Measurements from ENCODE around the gene PDGFB.

PDGFB gene

DNA sequence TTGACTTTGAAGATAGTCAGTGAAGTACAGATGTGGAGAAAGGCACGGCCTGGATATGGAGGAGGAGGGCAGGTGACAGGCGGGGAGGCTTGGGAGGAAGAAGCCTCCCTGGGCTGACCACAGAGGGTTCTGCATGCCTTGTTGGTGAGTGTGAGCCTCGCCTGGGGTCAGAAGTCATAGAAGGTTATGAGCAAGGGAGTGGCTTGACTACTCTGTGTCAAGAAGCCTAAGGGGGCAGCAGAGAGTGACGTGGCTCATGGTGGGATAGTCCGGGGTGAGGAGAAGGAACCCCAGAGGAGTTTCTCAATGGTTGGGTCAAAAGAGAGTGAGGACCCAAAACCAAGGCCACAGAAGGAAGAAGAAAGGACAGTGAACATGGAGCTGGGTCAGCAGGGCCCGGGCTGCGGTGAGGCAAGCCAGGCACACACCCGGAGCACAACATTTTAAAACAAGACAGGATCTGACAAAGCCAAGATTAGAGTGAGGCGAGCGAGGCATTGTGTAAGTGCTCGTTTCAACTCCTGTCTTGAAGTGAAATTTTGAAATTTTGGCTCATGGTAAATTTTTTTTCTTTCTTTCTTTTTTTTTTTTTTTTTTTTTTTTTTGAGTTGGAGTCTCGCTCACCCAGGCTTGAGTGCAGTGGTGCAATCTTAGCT is 31.9 kb downstream of the PDGFB start:
- H3K27me3 Mint-ChIP-seq = peaks cover 23% of the 10 kb centered on the region
- no peaks in the 10 kb centered on the region for H3K36me3 Mint-ChIP-seq
- peaks cover 2% of the 10 kb centered on the region for H3K9me3 Mint-ChIP-seq
- peaks cover 3% of the 10 kb centered on the region for H3K4me1 Mint-ChIP-seq
- no peak for DNase-seq (ENCODE audit: low spot score in 2 of 2)
- H3K27ac Mint-ChIP-seq = no peak overlapping the region
- no peak overlapping the region for H3K4me3 Mint-ChIP-seq
- ATAC-seq (ENCODE audit: low read depth) = no peak

DNA sequence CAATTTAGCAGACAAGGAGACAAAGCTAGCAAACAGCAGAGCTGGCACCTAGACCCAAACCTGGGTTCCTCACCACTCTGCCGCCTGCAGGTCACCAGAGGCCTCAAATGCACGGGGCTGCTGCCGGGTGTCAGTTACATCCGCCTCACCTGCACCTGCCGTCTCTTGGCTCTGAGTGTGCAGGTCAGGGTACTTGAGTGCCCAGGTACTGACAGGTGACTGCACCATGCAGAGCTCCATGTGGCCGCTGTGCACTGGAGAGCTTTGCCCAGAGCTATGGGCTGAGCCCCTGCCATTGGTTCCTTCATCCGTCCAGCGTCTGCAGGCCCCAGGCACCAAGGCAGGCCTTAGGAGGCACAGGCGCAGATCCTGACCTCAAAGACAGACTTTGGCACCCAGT is 35.0 kb downstream of the PDGFB start:
- no peaks in the 10 kb centered on the region for H3K9me3 Mint-ChIP-seq
- DNase-seq (ENCODE audit: low spot score in 2 of 2) = no peak
- H3K27ac Mint-ChIP-seq = no peak overlapping the region
- H3K4me3 Mint-ChIP-seq = no peak overlapping the region
- peaks cover 19% of the 10 kb centered on the region for H3K27me3 Mint-ChIP-seq
- no peaks in the 10 kb centered on the region for H3K36me3 Mint-ChIP-seq
- H3K4me1 Mint-ChIP-seq = peaks cover 21% of the 10 kb centered on the region
- no peak for ATAC-seq (ENCODE audit: low read depth)

- no peak for ATAC-seq (ENCODE audit: low read depth)
- no peaks in the 10 kb centered on the region for H3K9me3 Mint-ChIP-seq
- no peaks in the 10 kb centered on the region for H3K36me3 Mint-ChIP-seq
- DNase-seq (ENCODE audit: low spot score in 2 of 2) = no peak
- H3K27me3 Mint-ChIP-seq = peaks cover 11% of the 10 kb centered on the region
- peaks cover 24% of the 10 kb centered on the region for H3K4me1 Mint-ChIP-seq
- peak overlapping the region; percentile 9 for H3K27ac Mint-ChIP-seq
- no peak overlapping the region for H3K4me3 Mint-ChIP-seq
These were observed 36.6 kb downstream of the PDGFB start for GRCh38 chr22:39208013-39208680.

- Mint-ChIP-seq H3K4me1 (peaks cover 26% of the 10 kb centered on the region), H3K9me3 (no peaks in the 10 kb centered on the region), H3K4me3 (peak overlapping the region; percentile 48), H3K27me3 (peaks cover 8% of the 10 kb centered on the region), H3K36me3 (no peaks in the 10 kb centered on the region), H3K27ac (no peak overlapping the region)
- no peak for DNase-seq (ENCODE audit: low spot score in 2 of 2)
- peak; percentile 32 for ATAC-seq (ENCODE audit: low read depth)
These were observed 37.4 kb downstream of the PDGFB start for GRCh38 chr22:39207141-39208012.

DNA sequence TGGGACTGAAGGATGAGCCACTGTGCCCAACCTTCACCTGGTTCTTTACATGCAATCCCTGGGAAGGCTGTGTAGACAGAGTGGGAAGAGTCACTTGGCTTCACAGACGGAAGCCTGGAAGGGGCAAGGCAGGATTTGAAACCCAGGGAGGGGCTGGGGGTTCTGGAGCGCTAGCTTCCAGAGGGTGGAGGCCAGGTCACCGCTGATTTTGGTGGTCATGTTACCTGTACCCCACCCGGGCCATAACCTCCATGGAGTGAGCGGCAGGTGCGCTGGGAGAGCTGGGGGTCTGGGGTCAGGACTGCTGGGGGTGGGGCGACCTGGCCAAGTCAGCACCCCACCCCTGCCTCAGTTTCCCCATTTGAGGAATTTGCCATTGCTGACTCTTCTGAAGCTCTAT is 38.3 kb downstream of the PDGFB start:
- Mint-ChIP-seq H3K4me3 (no peak overlapping the region), H3K27me3 (peaks cover 8% of the 10 kb centered on the region), H3K27ac (no peak overlapping the region), H3K4me1 (peaks cover 26% of the 10 kb centered on the region), H3K36me3 (no peaks in the 10 kb centered on the region), H3K9me3 (no peaks in the 10 kb centered on the region)
- no peak for DNase-seq (ENCODE audit: low spot score in 2 of 2)
- ATAC-seq (ENCODE audit: low read depth) = no peak

GRCh38 chr22:39205344-39206021 is 39.3 kb downstream of the PDGFB start:
- Mint-ChIP-seq H3K4me3 (peak overlapping the region; percentile 24), H3K27me3 (peaks cover 9% of the 10 kb centered on the region), H3K36me3 (peaks cover 2% of the 10 kb centered on the region), H3K27ac (no peak overlapping the region), H3K9me3 (no peaks in the 10 kb centered on the region), H3K4me1 (peaks cover 26% of the 10 kb centered on the region)
- DNase-seq (ENCODE audit: low spot score in 2 of 2) = no peak
- peak; percentile 79 for ATAC-seq (ENCODE audit: low read depth)

DNA sequence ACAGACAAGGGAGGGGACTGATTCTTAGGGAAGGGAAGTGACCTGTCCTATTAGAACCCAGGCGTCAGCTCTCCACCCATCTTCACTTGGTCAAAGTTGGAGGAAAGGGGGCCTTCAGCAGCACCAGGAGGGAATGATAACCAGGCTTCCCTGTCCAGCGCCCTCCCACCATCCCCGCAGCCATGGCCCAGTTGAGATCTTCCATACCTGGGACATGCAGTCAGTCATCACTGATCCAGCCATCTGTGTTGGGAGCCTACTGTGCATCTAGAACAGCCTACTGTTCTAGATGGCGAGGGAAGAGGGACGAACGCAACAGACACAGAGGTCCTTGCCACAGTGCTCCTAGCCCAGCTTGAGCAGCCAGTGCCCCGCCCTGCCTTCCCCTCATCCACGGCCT is 40.6 kb downstream of the PDGFB start:
- no peak overlapping the region for H3K27ac Mint-ChIP-seq
- ATAC-seq (ENCODE audit: low read depth) (no peak), DNase-seq (ENCODE audit: low spot score in 2 of 2) (no peak)
- peaks cover 26% of the 10 kb centered on the region for H3K4me1 Mint-ChIP-seq
- H3K36me3 Mint-ChIP-seq = peaks cover 2% of the 10 kb centered on the region
- peaks cover 9% of the 10 kb centered on the region for H3K27me3 Mint-ChIP-seq
- H3K4me3 Mint-ChIP-seq = no peak overlapping the region
- H3K9me3 Mint-ChIP-seq = peaks cover 1% of the 10 kb centered on the region

DNA sequence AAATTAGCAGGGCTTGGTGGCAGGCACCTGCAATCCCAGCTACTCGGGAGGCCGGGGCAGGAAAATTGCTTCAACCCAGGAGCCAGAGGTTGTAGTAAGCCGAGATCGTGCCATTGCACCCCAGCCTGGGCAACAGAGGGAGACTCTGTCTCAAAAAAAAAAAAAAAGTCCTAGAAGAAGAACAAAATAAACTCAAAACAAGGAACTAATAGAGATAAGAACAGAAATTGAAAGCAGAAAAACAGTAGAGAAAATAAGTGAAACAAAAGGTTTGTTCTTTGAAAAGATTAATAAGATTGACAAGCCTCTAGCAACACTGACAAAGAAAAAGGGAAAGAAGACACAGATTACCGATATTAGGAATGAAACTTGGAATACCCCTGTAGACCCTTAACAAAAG is 47.2 kb downstream of the PDGFB start:
- Mint-ChIP-seq H3K9me3 (peaks cover 1% of the 10 kb centered on the region), H3K27me3 (peaks cover 2% of the 10 kb centered on the region), H3K4me1 (peaks cover 10% of the 10 kb centered on the region), H3K27ac (no peak overlapping the region), H3K36me3 (peaks cover 2% of the 10 kb centered on the region), H3K4me3 (peak overlapping the region; percentile 7)
- DNase-seq (ENCODE audit: low spot score in 2 of 2) = no peak
- peak; percentile 63 for ATAC-seq (ENCODE audit: low read depth)

GRCh38 chr22:39194098-39194497 is 50.7 kb downstream of the PDGFB start:
- no peaks in the 10 kb centered on the region for H3K36me3 Mint-ChIP-seq
- no peak overlapping the region for H3K4me3 Mint-ChIP-seq
- no peaks in the 10 kb centered on the region for H3K27me3 Mint-ChIP-seq
- H3K4me1 Mint-ChIP-seq = peaks cover 10% of the 10 kb centered on the region
- DNase-seq (ENCODE audit: low spot score in 2 of 2) (no peak), ATAC-seq (ENCODE audit: low read depth) (no peak)
- H3K9me3 Mint-ChIP-seq = no peaks in the 10 kb centered on the region
- no peak overlapping the region for H3K27ac Mint-ChIP-seq

- Mint-ChIP-seq H3K36me3 (no peaks in the 10 kb centered on the region), H3K9me3 (peaks cover 2% of the 10 kb centered on the region), H3K4me1 (no peaks in the 10 kb centered on the region), H3K4me3 (no peak overlapping the region), H3K27ac (no peak overlapping the region), H3K27me3 (peaks cover 13% of the 10 kb centered on the region)
- DNase-seq (ENCODE audit: low spot score in 2 of 2) (no peak), ATAC-seq (ENCODE audit: low read depth) (no peak)
These were observed 56.0 kb downstream of the PDGFB start for GRCh38 chr22:39188809-39189208.

DNA sequence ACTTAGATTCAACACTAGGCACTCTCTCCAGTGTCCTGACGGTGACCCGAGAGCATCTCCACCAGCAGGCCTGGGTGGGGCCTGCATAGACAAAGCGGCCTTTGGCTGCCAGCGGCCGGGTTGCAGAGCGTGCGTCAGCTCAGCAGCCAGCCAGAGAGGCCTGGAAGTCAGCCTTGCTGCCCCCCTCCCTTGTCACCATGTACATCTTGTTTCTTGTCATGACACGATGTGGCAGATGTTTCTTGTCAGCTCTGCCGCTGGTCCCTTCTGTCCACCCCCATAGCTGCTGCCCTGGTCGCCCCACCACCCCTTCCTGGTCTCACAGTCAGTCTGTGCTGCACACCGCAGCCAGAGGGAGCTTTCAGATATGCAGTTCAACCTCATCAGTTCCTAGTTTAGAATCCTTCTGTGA is 59.2 kb downstream of the PDGFB start:
- DNase-seq (ENCODE audit: low spot score in 2 of 2) (no peak), ATAC-seq (ENCODE audit: low read depth) (no peak)
- Mint-ChIP-seq H3K27me3 (peaks cover 16% of the 10 kb centered on the region), H3K4me3 (no peak overlapping the region), H3K4me1 (no peaks in the 10 kb centered on the region), H3K36me3 (no peaks in the 10 kb centered on the region), H3K27ac (no peak overlapping the region), H3K9me3 (peaks cover 3% of the 10 kb centered on the region)

DNA sequence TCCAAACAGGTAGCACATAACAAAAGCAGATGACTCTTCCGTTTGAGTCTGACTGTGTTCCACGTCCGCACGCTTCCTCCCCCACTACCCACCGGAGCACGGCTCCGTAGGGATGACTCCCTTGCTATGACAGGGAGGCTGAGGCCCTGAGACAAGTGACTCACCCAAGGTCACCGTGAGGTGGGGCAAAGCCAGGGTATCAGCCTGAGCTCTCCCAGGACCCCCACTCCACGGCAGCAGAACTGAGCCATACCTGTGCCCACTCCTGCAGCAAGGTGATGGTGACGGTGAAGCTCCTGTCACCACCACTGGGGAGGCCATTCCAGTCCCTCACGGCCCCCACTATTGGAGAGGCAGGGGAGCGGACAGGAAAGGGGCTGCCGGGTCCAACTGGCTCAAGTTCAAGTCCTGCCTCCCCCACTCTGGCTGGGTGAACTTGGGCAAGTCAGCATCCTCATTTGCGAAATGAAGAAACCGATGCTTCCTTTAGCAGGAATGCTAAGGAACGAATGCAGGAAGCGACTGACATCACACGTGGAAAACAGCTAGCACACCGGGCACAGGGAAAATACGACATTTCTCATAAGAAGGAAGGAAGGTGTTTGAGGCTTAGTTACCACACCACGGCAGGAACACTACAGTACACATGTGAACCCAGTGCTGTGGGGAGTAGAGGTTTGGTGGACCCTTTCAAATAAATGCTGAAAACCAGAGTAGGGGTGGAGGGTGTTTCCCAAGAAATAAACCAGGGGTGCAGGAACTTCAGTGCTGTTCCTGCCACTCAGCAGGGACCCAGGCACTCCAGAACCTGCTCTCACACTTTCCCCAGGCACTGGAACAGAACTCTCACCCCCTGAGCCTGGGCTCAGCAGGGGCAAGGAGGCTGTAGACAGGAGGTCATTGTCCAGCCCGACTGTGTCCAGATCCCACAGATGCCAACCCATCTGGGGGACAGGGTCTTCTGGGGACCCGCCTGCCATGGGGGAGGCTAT is 59.9 kb downstream of the PDGFB start:
- ATAC-seq (ENCODE audit: low read depth) (no peak), DNase-seq (ENCODE audit: low spot score in 2 of 2) (no peak)
- no peaks in the 10 kb centered on the region for H3K36me3 Mint-ChIP-seq
- H3K27ac Mint-ChIP-seq = no peak overlapping the region
- H3K27me3 Mint-ChIP-seq = peaks cover 16% of the 10 kb centered on the region
- H3K9me3 Mint-ChIP-seq = peaks cover 3% of the 10 kb centered on the region
- no peak overlapping the region for H3K4me3 Mint-ChIP-seq
- H3K4me1 Mint-ChIP-seq = no peaks in the 10 kb centered on the region

DNA sequence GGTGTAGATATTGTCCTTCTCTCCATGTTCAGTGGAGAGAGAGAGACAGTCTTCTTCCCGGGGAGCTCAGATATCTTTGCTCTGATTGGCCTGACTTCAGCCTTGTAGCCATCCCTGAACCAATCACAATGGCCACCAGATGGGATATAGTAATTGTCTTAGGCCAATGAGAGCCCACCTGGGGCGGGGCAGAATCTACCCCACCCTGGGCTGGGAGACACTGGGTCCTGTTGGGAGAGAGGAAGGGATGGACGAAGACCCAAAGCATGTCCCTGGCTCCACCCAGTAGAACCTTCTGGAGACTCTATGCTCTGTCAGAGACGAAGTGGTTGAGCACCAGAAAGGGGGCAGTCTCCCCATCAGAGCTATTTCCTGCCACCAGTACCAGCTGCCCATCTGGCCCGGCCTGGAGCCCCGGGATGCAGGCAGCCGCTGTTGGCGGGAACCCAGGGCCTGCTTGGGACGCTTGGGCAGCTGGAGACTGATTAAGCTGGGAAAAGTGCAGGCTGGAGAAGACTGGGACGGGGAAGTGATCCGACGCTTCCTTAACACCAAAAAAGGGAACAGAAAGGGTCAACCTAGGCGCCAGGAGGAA is 60.7 kb downstream of the PDGFB start:
- ATAC-seq (ENCODE audit: low read depth) (no peak), DNase-seq (ENCODE audit: low spot score in 2 of 2) (no peak)
- Mint-ChIP-seq H3K27me3 (peaks cover 16% of the 10 kb centered on the region), H3K4me1 (no peaks in the 10 kb centered on the region), H3K4me3 (no peak overlapping the region), H3K27ac (no peak overlapping the region), H3K36me3 (no peaks in the 10 kb centered on the region), H3K9me3 (peaks cover 3% of the 10 kb centered on the region)
